ENCODE measurements around the gene UBE2S. TPM values are rescaled to one million over a fixed set of nuclear protein-coding genes. Genes with fewer than 3 reads are reported as not detected.
"Not testable (repeated sequence)": the region's sequence is repeated elsewhere in the genome, so short reads cannot be mapped to it uniquely, and the experiment has no call there.

Gene UBE2S
- total RNA-seq, 2 experiments from 2014 or later, result 333 to 353 TPM

DNA sequence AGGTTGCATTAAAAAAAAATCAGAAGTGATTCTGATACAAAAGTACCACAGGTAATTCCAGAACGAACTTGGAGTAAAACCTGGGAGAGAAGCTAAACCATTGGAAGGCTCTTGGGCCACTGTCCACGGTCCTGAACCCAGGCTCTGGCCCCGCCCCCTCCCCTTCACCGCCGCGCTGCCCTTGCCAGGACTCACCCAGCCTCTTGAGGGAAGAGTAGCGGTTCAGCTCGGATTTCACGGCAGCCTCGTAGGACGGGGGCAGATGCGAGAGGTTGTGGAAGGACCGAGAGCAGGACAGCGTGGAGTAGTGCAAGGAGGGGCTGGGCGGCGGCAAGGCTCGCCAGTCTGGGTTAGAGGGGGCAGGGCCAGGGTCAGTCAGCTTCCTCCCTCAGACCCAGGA, 29.8 kb upstream of the UBE2S start:
- CTCF ChIA-PET, result interaction anchor here (0.8 to 1.2 kb wide), 5 partner anchors 10 to 195 kb away, joined by 3 to 5 read pairs (median 3); partner anchors contain the start of gene ZNF865
- POLR2A ChIA-PET, result interaction anchor here (0.7 to 1.3 kb wide), 3 partner anchors 30 to 196 kb away, joined by 3 to 4 read pairs (median 4); partner anchors contain the start of gene UBE2S
- Mint-ChIP-seq H3K27ac (no peak overlapping the region), H3K27me3 (ENCODE audit: low read depth) (peaks cover 41% of the 10 kb centered on the region), H3K4me3 (no peak overlapping the region), H3K9me3 (ENCODE audit: insufficient read depth) (no peaks in the 10 kb centered on the region), H3K4me1 (ENCODE audit: low read depth) (peaks cover 12% of the 10 kb centered on the region), H3K36me3 (ENCODE audit: low read depth) (peaks cover 3% of the 10 kb centered on the region)
- ATAC-seq (no peak), DNase-seq (peak; percentile 49)

DNA sequence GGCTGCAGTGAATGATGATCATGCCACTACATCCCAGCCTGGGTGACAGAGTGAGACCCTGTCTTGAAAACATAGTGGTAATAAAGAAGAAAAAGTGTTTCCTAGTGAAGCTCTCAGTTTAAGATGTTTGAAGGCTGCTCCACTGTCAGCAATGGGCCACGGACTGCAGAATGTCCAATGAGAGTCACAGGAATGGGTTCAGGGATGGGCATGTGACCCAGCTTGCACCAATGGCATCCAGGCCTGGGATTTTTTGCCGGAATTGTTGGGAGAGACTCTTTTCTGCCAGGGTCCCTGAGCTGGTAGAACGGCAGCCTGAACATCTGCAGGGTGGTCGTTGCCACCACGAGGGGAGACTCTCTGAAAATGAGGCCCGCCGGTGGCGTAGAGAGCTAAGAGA, 29.3 kb upstream of the UBE2S start:
- Mint-ChIP-seq H3K9me3 (ENCODE audit: insufficient read depth) (no peaks in the 10 kb centered on the region), H3K27me3 (ENCODE audit: low read depth) (peaks cover 41% of the 10 kb centered on the region), H3K4me3 (no peak overlapping the region), H3K4me1 (ENCODE audit: low read depth) (peaks cover 12% of the 10 kb centered on the region), H3K27ac (no peak overlapping the region), H3K36me3 (ENCODE audit: low read depth) (peaks cover 3% of the 10 kb centered on the region)
- ChIA-PET CTCF (interaction anchor here (0.8 to 1.7 kb wide), 6 partner anchors 10 to 196 kb away, joined by 3 to 5 read pairs (median 3); partner anchors contain the start of gene ZNF865), POLR2A (interaction anchor here (1.3 kb wide), 1 partner anchor 30 kb away, joined by 4 read pairs; no protein-coding TSS in a partner anchor)
- ATAC-seq (no peak), DNase-seq (no peak)

DNA sequence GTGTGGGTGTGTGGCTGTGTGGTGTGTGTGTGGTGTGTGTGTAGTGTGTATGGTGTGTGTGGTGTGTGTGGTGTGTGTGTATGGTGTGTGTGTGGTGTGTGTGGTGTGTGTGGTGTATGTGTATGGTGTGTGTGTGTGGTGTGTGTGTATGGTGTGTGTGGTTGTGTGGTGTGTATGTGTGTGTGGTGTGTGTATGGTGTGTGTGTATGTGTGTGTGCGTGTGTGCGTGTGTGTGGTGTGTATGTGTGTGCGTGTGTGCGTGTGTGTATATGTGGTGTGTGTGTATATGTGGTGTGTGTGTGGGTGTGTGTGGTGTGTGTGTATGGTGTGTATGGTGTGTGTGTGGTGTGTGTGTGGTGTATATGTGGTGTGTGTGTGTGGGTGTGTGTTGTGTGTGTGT, 27.4 kb upstream of the UBE2S start:
- ATAC-seq (no peak), DNase-seq (no peak)
- ChIA-PET POLR2A (no interaction called here), CTCF (interaction anchor here (1.7 kb wide), 1 partner anchor 70 kb away, joined by 3 read pairs; no protein-coding TSS in a partner anchor)
- H3K9me3 Mint-ChIP-seq (ENCODE audit: insufficient read depth), result no peaks in the 10 kb centered on the region
- H3K27me3 Mint-ChIP-seq (ENCODE audit: low read depth), result peaks cover 35% of the 10 kb centered on the region
- no peaks in the 10 kb centered on the region for H3K4me1 Mint-ChIP-seq (ENCODE audit: low read depth)
- no peak overlapping the region for H3K27ac Mint-ChIP-seq
- H3K36me3 Mint-ChIP-seq (ENCODE audit: low read depth), result no peaks in the 10 kb centered on the region
- no peak overlapping the region for H3K4me3 Mint-ChIP-seq

DNA sequence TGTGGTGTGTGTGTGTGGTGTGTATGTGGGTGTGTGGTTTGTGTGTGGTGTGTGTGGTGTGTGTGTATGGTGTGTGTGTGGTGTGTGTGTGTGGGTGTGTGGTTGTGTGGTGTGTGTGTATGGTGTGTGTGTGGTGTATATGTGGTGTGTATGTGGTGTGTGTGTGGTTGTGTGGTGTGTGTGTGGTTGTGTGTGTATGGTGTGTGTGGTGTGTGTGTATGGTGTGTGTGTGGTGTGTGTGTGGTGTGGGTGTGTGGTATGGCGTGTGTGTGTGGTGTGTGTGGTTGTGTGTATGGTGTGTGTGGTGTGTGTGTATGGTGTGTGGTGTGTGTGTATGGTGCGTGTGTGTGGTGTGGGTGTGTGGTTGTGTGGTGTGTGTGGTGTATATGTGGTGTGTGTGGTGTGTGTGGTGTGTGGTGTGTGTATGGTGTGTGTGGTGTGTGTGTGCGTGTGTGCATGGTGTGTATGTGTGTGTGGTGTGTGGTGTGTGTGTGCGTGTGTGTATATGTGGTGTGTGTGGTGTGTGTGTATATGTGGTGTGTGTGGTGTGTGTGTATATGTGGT, 26.9 kb upstream of the UBE2S start:
- POLR2A ChIA-PET, result interaction anchor here (0.5 kb wide), 1 partner anchor 50 kb away, joined by 3 read pairs; the partner anchor contains the start of gene TMEM238
- H3K36me3 Mint-ChIP-seq (ENCODE audit: low read depth), result no peaks in the 10 kb centered on the region
- ATAC-seq, result no peak

DNA sequence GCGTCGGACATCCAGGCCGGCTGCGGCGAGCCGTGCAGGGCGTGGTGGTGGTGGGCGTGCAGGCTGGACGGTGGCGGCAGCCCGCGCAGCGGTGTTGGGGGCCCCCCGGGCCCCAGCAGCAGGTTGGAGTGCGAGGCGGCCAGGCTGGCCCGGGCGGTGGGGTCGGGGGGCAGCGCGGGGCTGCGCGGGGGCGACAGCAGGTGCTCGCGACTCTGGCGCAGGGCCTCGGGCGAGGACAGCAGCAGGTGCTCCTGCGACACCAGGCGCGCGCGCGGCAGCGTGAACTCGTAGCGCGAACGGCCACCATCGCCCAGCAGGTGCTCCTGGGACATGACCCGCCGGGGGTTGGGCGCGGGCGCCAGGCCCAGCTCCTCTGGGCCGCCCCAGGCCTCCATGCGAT, 25.7 kb upstream of the UBE2S start:
- ChIA-PET POLR2A (no interaction called here), CTCF (no interaction called here)
- no peak for ATAC-seq
- no peak overlapping the region for H3K27ac Mint-ChIP-seq
- DNase-seq, result no peak
- H3K27me3 Mint-ChIP-seq (ENCODE audit: low read depth), result peaks cover 25% of the 10 kb centered on the region
- H3K9me3 Mint-ChIP-seq (ENCODE audit: insufficient read depth), result no peaks in the 10 kb centered on the region
- H3K4me3 Mint-ChIP-seq, result no peak overlapping the region
- H3K36me3 Mint-ChIP-seq (ENCODE audit: low read depth), result no peaks in the 10 kb centered on the region
- H3K4me1 Mint-ChIP-seq (ENCODE audit: low read depth), result no peaks in the 10 kb centered on the region

More for the DNA sequence above, 26.9 kb upstream of the UBE2S start:
- Mint-ChIP-seq H3K27me3 (ENCODE audit: low read depth) (peaks cover 30% of the 10 kb centered on the region), H3K4me3 (no peak overlapping the region), H3K4me1 (ENCODE audit: low read depth) (no peaks in the 10 kb centered on the region), H3K27ac (no peak overlapping the region), H3K9me3 (ENCODE audit: insufficient read depth) (no peaks in the 10 kb centered on the region)
- no peak for DNase-seq
- CTCF ChIA-PET, result no interaction called here

DNA sequence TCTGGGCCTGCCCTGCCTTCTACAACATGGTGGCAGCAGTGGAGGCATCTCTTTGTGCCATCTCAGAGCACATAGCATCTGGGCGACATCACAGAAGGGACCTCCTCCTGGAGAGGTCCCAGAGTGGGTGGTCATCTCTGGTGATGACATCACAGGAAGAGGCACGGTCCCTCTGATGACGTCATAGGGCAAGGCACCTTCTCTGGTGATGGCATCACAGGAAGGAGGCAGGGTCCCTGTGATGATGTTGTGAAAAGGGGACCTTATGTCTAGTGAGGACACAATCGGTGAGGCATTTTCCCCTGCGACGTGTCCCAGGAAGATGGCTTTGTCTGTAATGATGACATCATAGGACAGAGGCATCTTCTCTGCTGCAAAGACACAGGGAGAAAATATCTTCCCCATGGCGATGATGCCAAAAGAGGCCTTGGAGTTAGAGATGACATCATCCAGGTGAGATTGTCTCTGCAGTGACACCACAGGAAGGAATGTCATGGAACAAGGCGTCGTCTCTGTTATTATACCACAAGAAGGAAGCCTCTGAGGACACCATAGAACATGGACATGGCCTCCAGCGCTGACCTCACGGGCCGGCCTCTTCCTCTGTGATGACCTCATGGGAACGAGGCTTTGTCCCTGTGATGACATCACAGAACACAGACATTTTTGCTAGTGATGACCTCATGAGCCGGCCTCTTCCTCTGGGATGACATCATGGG, 24.8 kb upstream of the UBE2S start:
- peaks cover 25% of the 10 kb centered on the region for H3K27me3 Mint-ChIP-seq (ENCODE audit: low read depth)
- H3K9me3 Mint-ChIP-seq (ENCODE audit: insufficient read depth), result no peaks in the 10 kb centered on the region
- no peaks in the 10 kb centered on the region for H3K4me1 Mint-ChIP-seq (ENCODE audit: low read depth)
- no peak for ATAC-seq
- POLR2A ChIA-PET, result no interaction called here
- DNase-seq, result no peak
- no peak overlapping the region for H3K27ac Mint-ChIP-seq
- no peak overlapping the region for H3K4me3 Mint-ChIP-seq
- H3K36me3 Mint-ChIP-seq (ENCODE audit: low read depth), result no peaks in the 10 kb centered on the region
- CTCF ChIA-PET, result no interaction called here

DNA sequence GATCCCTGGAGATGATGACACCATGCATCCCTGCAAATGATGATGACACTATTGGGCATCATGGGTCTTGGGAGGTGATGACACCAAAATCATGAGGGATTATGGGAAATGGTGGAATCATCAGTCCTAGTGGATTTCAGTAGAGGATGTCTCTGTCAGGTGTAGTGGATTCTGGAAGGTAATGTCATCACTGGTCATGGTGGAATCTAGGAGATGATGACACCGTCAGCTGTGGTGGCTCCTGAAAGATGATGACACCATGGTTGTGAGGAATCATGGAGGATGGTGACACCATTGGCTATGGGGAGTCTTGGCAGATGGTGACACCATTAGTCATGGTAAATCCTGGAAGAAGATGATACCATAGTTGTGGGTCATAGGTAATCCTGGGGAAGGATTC, 23.6 kb upstream of the UBE2S start:
- ATAC-seq (no peak), DNase-seq (no peak)
- no peaks in the 10 kb centered on the region for H3K4me1 Mint-ChIP-seq (ENCODE audit: low read depth)
- H3K27me3 Mint-ChIP-seq (ENCODE audit: low read depth), result peaks cover 17% of the 10 kb centered on the region
- no peaks in the 10 kb centered on the region for H3K9me3 Mint-ChIP-seq (ENCODE audit: insufficient read depth)
- ChIA-PET CTCF (no interaction called here), POLR2A (no interaction called here)
- no peak overlapping the region for H3K4me3 Mint-ChIP-seq
- no peaks in the 10 kb centered on the region for H3K36me3 Mint-ChIP-seq (ENCODE audit: low read depth)
- H3K27ac Mint-ChIP-seq, result no peak overlapping the region

DNA sequence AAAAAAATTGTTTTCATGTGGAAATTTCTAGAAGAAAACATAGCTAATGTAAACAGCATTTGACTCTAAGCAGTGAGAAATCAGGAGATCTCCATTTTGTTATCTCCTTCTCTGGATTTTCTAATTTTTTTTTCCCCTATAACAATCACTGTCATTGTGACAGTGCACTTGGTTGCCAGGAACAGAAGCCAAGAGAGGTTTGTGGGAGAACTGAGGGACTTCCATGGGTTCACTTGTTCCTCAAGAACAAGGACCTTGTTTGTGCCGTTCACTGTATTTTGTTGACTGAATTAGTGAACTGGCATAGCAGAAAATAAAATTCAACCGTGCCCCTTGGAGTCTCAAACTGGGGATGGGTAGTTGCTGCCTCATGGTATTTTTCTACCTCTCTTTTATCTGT, 18.5 kb upstream of the UBE2S start:
- no peak for DNase-seq
- Mint-ChIP-seq H3K27ac (no peak overlapping the region), H3K27me3 (ENCODE audit: low read depth) (peaks cover 17% of the 10 kb centered on the region), H3K4me1 (ENCODE audit: low read depth) (peaks cover 8% of the 10 kb centered on the region), H3K36me3 (ENCODE audit: low read depth) (no peaks in the 10 kb centered on the region), H3K9me3 (ENCODE audit: insufficient read depth) (no peaks in the 10 kb centered on the region), H3K4me3 (no peak overlapping the region)
- ChIA-PET CTCF (interaction anchor here (0.6 kb wide), 1 partner anchor 15 kb away, joined by 3 read pairs; no protein-coding TSS in a partner anchor), POLR2A (interaction anchor here (0.6 kb wide), 1 partner anchor 80 kb away, joined by 3 read pairs; no protein-coding TSS in a partner anchor)
- ATAC-seq, result no peak

DNA sequence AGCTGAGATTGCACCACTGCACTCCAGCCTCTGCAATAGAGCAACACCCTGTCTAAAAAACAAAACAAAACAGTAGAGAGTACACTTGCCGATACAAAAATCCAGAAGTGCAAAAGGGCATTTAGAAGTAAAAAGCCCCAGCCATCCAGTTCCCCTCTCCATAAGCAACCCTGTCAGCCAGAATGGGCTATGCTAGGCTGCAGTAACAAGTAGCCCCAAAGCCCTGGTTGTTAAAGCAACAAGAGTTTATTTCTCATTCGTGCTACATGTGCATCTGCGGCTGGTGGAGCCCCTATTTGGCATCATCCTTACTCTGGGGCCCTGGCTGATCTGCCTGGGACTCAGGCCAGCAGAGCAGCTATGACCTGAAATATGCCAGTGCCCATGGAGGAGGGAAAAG, 16.9 kb upstream of the UBE2S start:
- ChIA-PET POLR2A (no interaction called here), CTCF (interaction anchor here (1.7 kb wide), 1 partner anchor 79 kb away, joined by 4 read pairs; no protein-coding TSS in a partner anchor)
- no peaks in the 10 kb centered on the region for H3K9me3 Mint-ChIP-seq (ENCODE audit: insufficient read depth)
- no peak for DNase-seq
- H3K27ac Mint-ChIP-seq, result no peak overlapping the region
- H3K4me3 Mint-ChIP-seq, result no peak overlapping the region
- no peaks in the 10 kb centered on the region for H3K36me3 Mint-ChIP-seq (ENCODE audit: low read depth)
- H3K27me3 Mint-ChIP-seq (ENCODE audit: low read depth), result peaks cover 19% of the 10 kb centered on the region
- peaks cover 16% of the 10 kb centered on the region for H3K4me1 Mint-ChIP-seq (ENCODE audit: low read depth)
- ATAC-seq, result no peak

DNA sequence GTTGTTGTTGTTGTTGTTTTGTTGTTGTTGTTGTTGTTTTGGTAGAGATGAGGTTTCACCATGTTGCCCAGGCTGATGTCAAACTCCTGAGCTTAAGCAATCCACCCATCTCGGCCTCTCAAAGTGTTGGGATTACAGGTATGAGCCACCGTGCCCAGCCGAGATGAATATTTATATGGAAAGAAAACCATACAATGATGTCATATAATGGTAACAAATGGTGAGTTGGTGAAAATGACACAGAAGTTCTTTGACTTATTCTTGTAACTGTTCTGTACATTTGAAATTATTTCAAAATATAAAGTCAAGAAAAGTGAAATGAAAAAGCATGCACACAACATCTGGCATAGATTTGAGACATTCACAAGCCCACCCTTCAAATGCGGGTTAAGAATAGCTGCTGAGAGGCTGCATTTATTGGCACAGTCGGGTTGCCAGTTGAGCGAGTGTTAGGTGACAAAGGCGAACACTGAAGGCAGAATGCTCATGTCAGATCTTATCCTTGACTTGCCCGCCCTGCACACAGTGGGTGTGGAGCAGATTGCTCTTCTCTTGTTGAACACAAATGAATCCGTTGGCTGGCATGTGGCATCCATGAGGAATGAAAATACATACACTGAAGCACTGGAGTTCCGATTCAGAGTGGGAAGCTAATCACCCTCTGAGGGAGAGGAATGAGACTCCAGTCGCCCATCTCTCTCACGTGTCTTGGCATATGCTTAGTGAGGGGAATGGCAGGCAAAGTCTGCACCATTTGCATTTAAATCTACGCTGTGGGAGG, 15.8 kb upstream of the UBE2S start:
- POLR2A ChIA-PET, result no interaction called here
- Mint-ChIP-seq H3K9me3 (ENCODE audit: insufficient read depth) (no peaks in the 10 kb centered on the region), H3K4me1 (ENCODE audit: low read depth) (peaks cover 16% of the 10 kb centered on the region), H3K36me3 (ENCODE audit: low read depth) (no peaks in the 10 kb centered on the region), H3K27ac (no peak overlapping the region), H3K27me3 (ENCODE audit: low read depth) (peaks cover 17% of the 10 kb centered on the region), H3K4me3 (no peak overlapping the region)
- no peak for ATAC-seq
- no peak for DNase-seq
- CTCF ChIA-PET, result interaction anchor here (1.5 to 1.7 kb wide), 2 partner anchors 31 to 81 kb away, joined by 3 to 4 read pairs; no protein-coding TSS in a partner anchor

DNA sequence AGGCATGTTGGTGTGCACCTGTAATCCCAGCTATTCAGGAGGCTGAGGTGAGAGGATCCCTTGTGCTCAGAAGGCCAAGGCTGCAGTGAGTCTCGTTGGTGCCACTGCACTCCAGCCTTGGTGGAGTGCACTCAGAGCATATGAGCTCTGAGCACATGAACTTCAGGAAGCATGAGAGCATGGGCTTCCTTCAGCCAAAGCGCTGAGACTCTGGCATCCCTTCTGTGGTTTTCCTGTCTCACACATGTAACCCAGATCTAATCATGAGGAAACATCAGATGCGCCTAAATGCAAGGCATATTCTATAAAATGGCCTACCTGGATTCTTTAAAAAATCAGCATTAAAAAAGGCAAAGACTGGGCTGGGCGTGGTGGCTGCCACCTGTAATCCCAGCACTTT, 13.7 kb upstream of the UBE2S start:
- H3K36me3 Mint-ChIP-seq (ENCODE audit: low read depth); CTCF ChIA-PET; H3K4me3 Mint-ChIP-seq; H3K9me3 Mint-ChIP-seq (ENCODE audit: insufficient read depth); H3K27ac Mint-ChIP-seq: not testable (repeated sequence)
- DNase-seq (peak; percentile 50), ATAC-seq (peak; percentile 80)
- Mint-ChIP-seq H3K4me1 (ENCODE audit: low read depth) (peaks cover 25% of the 10 kb centered on the region), H3K27me3 (ENCODE audit: low read depth) (peaks cover 17% of the 10 kb centered on the region)
- POLR2A ChIA-PET, result interaction anchor here (2.2 kb wide), 1 partner anchor 14 kb away, joined by 5 read pairs; the partner anchor contains the start of gene UBE2S
